OCI-LY7 (cell line): ENCODE results near the gene GPAT3.

ENCODE experiments used
- CTCF ChIP-seq: fragments of 200-600 bp; sonication (generic); conservative IDR thresholded peaks from 2 replicates; pipeline ENCODE4 v1.5.1; 2014; ENCODE audit warnings: mild to moderate bottlenecking, antibody characterized with exemption, low read length, moderate library complexity, mixed read lengths
- EZH2phosphoT487 ChIP-seq: fragments of 200-600 bp; sonication (generic); IDR thresholded peaks from 2 replicates; pipeline ENCODE4 v1.6.1; 2018; ENCODE audit warnings: low read depth, borderline replicate concordance, mild to moderate bottlenecking, mixed run types, antibody characterized with exemption, low read length, moderate library complexity, mixed read lengths

GRCh38 chr4:83560523-83560922 lies 24.6 kb downstream of the GPAT3 start:
- no peak for TF ChIP-seq CTCF
- no peak for TF ChIP-seq EZH2phosphoT487
